ENCODE measurements around the gene TSSC4. TPM values are rescaled to one million over a fixed set of nuclear protein-coding genes. Genes with fewer than 3 reads are reported as not detected.

The TSSC4 gene
- total RNA-seq, 2 experiments from 2014 or later = 36.2 to 38.9 TPM

- no peak for DNase-seq
- POLR2A ChIA-PET = interaction anchor here (0.6 to 1.4 kb wide), 3 partner anchors 10 to 17 kb away, joined by 3 to 6 read pairs (median 4); partner anchors contain the start of gene CD81
- H3K27me3 Mint-ChIP-seq = no peaks in the 10 kb centered on the region
- no peak overlapping the region for H3K27ac Mint-ChIP-seq
- no peaks in the 10 kb centered on the region for H3K36me3 Mint-ChIP-seq (ENCODE audit: low read depth)
- no peak for ATAC-seq
- TF ChIP-seq CTCF (IDR thresholded peaks at IDR 0.05) = no peak
- no peak overlapping the region for H3K4me3 Mint-ChIP-seq
- no peaks in the 10 kb centered on the region for H3K9me3 Mint-ChIP-seq
- CTCF ChIA-PET = no interaction called here
- H3K4me1 Mint-ChIP-seq (ENCODE audit: low read depth) = no peaks in the 10 kb centered on the region
- intact Hi-C loops (cut with micrococcal nuclease) = no loop called here
Observed at GRCh38 chr11:2366733-2367132, 33.8 kb upstream of the TSSC4 start.

- no peak overlapping the region for H3K4me3 Mint-ChIP-seq
- POLR2A ChIA-PET = interaction anchor here (0.6 to 1.4 kb wide), 3 partner anchors 9 to 17 kb away, joined by 3 to 6 read pairs (median 4); partner anchors contain the start of gene CD81
- DNase-seq (no peak), ATAC-seq (no peak)
- no peaks in the 10 kb centered on the region for H3K27me3 Mint-ChIP-seq
- no peaks in the 10 kb centered on the region for H3K4me1 Mint-ChIP-seq (ENCODE audit: low read depth)
- intact Hi-C loops (cut with micrococcal nuclease) = no loop called here
- TF ChIP-seq CTCF (IDR thresholded peaks at IDR 0.05) = no peak
- no peaks in the 10 kb centered on the region for H3K9me3 Mint-ChIP-seq
- H3K36me3 Mint-ChIP-seq (ENCODE audit: low read depth) = no peaks in the 10 kb centered on the region
- H3K27ac Mint-ChIP-seq = no peak overlapping the region
- CTCF ChIA-PET = no interaction called here
Observed at GRCh38 chr11:2367266-2368160, 33.0 kb upstream of the TSSC4 start.

DNA sequence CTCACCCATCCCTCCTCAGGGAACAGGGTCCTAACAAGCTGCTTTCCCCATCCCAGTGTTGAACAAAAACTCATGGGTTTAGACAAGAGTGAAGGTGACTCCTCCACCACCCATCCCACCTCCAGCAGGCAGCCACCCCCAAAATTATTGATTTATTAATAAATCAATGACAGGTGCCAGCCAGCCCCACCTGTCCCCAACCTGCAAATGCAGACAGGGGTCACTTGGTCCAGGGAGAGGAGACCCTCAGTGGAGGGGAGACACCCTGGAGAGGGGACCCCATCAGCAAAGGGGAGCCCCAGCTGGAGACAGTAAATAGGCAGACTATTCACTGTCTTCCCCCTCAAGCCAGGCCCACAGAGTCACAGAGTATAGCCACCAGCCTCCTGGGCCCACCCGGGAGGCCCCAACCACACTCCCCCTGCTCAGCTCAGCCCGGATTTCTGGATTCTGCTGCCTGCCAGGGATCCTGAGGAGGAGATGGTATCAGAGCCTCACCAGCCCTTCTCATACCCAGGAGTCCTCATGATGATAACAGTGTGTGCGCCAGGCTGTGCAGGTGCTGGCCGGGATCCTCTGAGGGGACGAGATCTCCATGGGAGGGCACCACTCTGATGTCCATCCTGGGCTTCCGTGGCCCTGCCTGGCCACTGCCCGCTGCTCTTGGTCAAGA is 32.2 kb upstream of the TSSC4 start:
- ATAC-seq (no peak), DNase-seq (no peak)
- ChIA-PET CTCF (no interaction called here), POLR2A (no interaction called here)
- intact Hi-C loops (cut with micrococcal nuclease) = no loop called here
- Mint-ChIP-seq H3K27ac (no peak overlapping the region), H3K4me3 (no peak overlapping the region), H3K36me3 (ENCODE audit: low read depth) (no peaks in the 10 kb centered on the region), H3K27me3 (no peaks in the 10 kb centered on the region), H3K4me1 (ENCODE audit: low read depth) (no peaks in the 10 kb centered on the region), H3K9me3 (no peaks in the 10 kb centered on the region)
- TF ChIP-seq CTCF (IDR thresholded peaks at IDR 0.05) = no peak

GRCh38 chr11:2368851-2369180 is 31.7 kb upstream of the TSSC4 start:
- no peak for TF ChIP-seq CTCF (IDR thresholded peaks at IDR 0.05)
- intact Hi-C loops (cut with micrococcal nuclease) = no loop called here
- Mint-ChIP-seq H3K4me3 (no peak overlapping the region), H3K27ac (no peak overlapping the region), H3K27me3 (no peaks in the 10 kb centered on the region), H3K9me3 (no peaks in the 10 kb centered on the region), H3K36me3 (ENCODE audit: low read depth) (no peaks in the 10 kb centered on the region), H3K4me1 (ENCODE audit: low read depth) (no peaks in the 10 kb centered on the region)
- no peak for DNase-seq
- ChIA-PET POLR2A (no interaction called here), CTCF (no interaction called here)
- no peak for ATAC-seq

- Mint-ChIP-seq H3K36me3 (ENCODE audit: low read depth) (no peaks in the 10 kb centered on the region), H3K9me3 (no peaks in the 10 kb centered on the region), H3K4me1 (ENCODE audit: low read depth) (no peaks in the 10 kb centered on the region), H3K27ac (no peak overlapping the region), H3K27me3 (no peaks in the 10 kb centered on the region), H3K4me3 (no peak overlapping the region)
- POLR2A ChIA-PET = no interaction called here
- DNase-seq (no peak), ATAC-seq (no peak)
- TF ChIP-seq CTCF (IDR thresholded peaks at IDR 0.05) = no peak
- CTCF ChIA-PET = no interaction called here
- intact Hi-C loops (cut with micrococcal nuclease) = no loop called here
Observed at GRCh38 chr11:2369320-2369719, 31.2 kb upstream of the TSSC4 start.

Data from activated CD8-positive, alpha-beta T cell treated with anti-CD3 and anti-CD28 coated beads for 36 hours (primary cell).